CD4-positive, alpha-beta T cell treated with Interleukin-21 for 1 hour (primary cell): ENCODE measurements around the gene CEACAM21.
"Not testable (repeated sequence)": the region's sequence is repeated elsewhere in the genome, so short reads cannot be mapped to it uniquely, and the experiment has no call there.

Source experiments
- DNase-seq: peaks from one replicate; pipeline ENCODE4 v3.0.0-alpha.2; 2020

The CEACAM21 gene

DNA sequence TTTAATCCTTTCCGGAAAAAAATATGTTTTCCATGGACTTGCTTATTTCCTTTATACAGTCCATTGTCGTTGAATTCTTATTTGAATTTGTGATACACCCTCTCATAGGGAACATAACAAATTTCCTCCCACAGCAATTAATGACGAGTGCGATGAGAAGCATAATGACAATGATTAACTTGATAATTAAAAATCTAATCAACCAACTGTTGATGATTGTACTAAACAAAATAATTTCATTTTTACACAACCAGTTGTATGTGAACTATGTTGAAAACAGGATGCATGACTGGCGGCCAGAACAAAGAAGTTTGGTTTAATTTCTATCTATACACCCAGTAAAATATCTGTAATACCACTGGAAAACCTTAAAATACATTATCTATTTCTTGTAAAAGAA, 26.1 kb upstream of the CEACAM21 start:
- DNase-seq, result no peak

DNA sequence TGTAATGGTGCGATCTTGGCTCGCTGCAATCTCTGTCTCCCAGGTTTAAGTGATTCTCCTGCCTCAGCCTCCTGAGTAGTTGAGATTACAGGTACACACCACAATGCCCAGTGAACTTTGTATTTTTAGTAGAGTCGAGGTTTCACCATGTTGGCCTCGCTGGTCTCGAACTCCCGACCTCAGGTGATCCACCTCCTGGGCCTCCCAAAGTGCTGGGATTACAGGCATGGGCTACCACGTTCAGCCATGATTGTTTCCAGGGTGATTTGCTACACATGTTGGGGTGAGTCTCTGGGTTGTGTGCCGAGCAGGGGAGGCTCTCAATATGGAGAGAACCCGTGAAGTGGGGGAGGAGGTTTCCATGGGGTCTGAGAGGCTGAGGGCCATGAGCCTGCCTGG, 24.8 kb upstream of the CEACAM21 start:
- DNase-seq, result no peak

DNA sequence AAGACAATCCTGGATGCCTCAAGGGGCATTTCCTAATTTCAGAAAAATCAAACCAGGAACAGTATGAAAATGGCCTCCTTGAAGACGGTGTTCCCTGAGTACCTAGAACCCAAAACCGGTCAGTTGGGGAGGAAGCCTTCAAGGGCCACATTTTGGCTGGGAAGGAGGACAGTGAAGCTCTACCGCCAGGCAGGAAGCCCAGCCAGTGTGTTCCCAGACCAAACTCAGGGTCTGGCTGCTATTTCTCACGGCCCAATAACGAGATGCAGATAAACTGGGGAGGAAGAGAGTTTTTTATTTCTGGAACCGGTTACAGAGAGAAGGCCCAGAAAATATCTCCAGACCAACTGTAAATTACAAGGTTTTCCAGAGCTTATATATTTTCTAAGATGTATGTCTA, 24.3 kb upstream of the CEACAM21 start:
- no peak for DNase-seq

DNA sequence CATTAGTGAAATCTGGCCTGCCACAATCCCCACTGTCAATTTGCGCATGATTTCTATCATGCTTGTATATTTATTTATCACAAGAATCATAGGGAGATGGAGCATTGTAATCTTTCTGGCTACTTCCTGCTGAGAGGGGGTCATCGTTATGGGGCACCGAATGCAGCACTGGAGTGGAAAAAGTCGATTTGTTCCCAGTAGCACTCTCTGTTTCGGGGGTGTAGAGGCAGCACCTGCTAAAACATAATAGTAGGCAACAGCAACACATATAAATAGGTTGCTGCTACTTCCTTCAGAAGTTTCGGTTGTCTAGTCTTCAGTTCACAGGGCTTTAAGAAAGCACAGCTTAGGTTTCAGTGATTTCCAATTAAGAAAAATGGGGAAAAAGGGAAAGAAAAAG, 23.4 kb upstream of the CEACAM21 start:
- peak; percentile 45 for DNase-seq

DNA sequence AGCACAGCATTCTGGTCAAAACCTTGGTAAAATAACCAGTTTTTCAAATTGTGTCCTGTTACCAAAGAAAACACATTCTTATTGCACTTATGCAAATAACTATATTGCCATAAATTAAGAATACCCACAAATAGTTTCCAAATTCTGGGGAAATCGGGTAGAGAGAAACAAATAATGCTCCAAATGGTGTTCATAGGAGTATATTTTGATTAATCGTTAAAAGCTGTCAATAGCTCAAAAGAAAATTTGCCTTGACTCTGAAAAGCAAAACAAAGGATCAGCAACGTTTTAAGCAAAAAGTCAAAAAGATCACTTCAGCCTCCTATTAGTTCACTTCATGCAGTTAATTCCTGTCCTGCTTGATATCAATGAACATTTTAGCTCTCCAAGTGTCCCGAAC, 22.2 kb upstream of the CEACAM21 start:
- no peak for DNase-seq

DNA sequence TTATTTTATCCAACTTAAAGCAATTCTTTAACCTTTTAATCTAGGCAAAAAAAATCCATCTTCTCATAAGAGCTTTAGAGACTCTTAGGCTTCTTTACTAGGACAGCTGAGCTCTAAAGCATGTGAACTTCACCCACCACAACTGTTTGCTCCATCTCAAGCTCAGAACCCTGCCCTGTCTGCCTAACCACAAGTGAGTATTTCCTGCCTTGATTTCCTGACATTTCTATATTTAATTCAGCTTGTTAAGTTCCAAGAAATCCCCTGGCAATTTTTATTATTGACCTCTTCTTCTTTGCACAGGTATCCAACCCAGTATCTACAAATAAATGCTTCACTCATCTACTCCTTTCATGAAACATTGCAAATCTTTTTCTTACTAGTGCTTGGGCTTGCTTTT, 21.1 kb upstream of the CEACAM21 start:
- peak; percentile 79 for DNase-seq

DNA sequence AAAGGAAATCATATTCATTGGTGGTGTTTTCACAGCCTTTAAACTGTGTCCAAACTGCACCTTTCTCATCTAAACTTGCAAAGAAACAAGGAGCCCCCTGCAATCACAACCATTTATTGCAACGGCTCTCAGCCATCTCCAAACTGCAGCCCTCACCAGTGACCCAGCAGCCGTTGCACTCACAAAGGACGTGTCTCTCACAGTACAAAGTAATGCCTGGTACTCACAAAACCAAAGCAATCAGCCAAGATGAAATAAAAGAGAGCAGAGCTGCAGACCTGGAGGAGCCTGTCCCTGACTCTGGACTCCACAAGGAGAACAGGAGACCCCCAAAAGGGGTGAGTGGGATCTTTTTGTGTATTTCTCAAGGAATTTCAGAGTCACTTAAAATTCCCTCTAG, 20.2 kb upstream of the CEACAM21 start:
- DNase-seq, result no peak

DNA sequence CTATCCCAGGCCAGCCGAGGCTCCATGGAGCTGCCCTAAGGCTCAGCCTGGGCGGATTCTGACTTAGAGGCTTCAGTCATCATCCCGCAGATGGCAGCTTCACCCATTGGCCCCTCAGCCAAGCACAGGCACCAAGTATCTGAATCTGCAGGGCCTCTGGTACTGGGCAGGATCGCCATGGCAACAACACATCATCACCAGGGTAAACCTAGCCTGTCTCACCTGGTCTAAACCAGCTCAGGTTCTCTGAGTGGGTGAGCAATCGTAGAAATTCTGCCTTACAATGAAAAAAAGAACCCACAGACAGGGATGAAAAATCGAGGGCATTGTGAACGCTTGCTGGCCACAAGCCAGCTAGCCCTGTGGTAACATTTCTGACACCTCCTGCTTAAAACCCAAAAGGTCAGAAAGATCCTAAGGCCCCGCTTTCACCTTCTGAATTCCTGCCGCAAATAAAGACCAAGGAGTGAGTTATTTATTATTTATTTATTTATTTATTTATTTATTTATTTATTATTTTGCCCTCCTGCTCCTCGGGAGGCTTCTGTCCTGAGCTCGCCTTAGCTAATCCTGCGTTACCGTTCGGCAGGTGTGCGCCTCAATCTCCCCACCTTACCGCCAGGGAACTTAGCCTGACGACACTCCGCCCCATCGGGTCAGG, 12.0 kb upstream of the CEACAM21 start:
- DNase-seq, result peak; percentile 76

DNA sequence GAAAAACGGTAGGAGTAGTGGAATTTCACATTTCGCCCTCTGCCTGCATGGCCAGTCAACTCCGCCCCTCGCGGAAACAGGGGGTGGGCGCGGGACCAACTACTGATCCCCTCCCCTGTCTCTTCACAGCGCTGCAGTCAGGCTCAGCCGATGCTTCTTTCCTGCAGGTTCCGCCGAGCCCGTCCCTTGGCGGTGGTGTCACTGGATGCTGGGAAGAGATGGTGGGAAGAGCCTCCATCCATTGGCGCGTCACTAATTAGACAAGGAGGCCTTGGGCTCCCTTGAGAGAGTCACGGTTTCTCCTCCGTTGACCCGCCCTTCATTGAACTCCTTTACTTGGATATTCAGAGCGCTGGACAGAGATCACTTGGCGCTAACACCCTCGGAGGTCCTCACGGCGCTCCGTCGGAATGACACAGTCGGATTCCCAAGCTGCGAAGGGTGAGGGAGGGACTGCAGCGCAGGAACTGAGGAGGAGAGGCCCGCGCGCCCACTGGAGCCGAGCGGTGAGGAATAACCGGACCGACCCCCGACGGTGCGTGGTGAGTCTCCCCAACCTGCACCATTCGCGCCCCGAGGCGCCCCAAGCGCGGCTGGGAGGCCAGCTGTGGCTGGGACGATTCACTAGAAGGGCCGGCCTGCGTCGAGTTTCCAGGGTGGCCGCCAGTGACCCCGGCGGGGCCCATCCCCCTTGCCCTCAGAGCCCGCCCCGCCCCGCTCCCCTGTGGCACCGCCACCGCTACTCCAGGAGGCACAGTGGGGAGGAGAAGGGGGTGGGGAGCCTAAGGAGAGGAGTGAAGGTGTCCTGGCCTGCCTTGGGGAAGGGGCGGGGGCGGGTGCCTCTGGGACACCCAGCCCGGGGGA, 11.2 kb upstream of the CEACAM21 start:
- no peak for DNase-seq

DNA sequence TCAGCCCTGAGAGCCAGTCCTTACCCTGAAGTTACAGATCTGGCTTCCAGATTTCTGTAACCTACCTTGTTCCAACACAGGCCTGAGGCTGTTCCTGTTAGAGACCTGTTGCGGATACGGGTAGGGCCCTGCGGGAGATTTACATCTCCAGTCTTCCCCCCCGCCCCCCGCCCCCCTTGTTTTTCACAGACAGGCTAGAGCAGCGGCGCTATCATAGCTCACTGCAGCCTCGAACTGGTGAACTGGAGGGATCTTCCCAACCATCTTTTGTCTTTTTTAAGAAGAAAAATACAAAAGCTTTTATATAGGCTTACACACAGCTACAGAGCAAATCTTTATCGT, 10.6 kb upstream of the CEACAM21 start:
- DNase-seq, result no peak

DNA sequence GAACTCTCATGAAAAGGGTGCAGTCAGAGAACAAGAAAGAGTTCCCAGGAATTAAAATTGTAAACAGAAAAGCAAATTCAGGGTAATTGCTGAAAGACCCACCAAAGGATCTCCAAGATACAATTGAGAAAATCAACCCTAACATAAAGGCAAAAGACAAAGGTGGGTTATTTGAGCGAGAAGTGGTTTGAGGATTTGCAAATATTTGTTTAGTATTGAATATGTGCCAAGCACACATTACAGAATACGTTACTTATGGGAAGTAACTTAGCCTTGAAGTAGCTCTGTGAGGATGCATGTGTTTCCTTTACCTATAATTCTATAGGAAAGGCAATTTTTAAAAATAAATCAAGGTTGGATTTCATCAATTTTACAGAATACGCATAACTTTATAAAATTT, 10.0 kb upstream of the CEACAM21 start:
- DNase-seq, result no peak

DNA sequence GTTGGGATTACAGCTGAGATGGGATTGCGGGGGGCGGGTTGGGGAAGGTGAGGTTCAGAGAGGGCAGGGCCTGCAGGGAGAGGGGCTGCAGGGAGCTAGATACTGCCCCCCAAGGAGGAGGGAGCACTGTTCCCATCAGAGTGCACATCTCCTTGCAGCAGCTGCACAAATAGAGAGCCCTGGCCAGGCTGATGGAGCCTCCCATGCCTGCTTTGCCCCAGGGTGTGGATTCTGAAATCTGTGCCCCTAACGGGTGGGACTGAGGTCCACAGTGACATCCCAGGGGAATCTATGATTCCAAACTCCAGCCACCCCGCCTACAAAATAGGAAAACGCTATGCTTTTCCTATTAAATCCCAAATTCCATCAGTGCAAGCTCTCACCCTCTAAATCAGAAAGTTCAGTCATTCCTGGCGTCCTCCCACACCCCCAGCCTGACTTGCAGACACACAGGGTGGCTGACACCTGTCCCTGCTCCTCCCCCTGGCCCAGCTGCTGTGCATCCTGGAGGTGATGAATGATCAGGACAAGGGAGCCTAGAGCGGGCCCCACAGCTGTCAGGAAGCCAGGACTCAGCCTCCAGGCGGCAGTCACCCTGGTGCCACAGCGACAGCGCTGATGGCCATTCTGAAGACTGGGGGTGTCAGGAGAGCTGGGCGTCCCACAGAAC, 6.3 kb upstream of the CEACAM21 start:
- no peak for DNase-seq

DNA sequence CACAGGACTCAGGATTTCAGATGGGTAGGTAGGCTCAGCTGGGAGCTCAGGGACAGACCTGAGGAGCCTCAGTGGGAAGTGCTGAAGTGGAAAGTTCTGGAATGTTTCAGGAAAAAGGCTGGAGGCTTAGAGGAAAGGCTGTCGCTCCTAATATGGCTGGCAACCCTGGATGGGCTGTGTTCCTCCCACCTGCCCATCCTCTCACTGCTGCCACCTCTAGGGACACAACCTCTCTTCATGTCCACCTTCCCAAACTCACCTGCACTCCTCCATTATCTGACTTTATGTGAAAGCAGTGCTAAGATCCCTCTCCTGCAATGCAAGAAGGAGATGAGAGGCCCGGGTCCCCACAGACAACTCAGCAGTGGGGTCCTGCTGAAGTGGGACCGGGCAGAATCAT, 5.8 kb upstream of the CEACAM21 start:
- DNase-seq, result no peak

DNA sequence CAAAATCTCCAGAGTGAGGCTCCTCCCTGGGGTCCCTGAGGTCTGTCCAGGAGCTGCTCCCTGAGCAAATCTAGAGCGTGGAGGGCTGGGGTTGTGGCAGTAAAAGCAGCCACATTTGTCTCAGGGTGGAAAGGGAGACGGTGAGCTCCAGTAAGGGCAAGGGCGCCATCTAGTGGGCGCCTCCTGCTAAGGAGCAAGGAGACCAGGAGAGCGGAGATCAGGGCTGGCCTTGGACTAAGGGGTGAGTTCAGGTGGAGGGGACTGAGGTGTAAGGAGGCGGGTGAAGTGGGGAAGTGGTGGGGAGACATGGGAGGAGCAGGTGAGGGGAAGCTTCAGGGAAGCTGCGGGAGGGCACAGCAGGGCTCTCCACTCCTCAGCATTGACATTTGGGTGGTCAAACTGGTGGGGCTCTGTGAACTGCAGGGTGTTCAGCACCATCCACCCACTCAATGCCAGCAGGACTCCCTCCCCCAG, 5.3 kb upstream of the CEACAM21 start:
- peak; percentile 87 for DNase-seq

DNA sequence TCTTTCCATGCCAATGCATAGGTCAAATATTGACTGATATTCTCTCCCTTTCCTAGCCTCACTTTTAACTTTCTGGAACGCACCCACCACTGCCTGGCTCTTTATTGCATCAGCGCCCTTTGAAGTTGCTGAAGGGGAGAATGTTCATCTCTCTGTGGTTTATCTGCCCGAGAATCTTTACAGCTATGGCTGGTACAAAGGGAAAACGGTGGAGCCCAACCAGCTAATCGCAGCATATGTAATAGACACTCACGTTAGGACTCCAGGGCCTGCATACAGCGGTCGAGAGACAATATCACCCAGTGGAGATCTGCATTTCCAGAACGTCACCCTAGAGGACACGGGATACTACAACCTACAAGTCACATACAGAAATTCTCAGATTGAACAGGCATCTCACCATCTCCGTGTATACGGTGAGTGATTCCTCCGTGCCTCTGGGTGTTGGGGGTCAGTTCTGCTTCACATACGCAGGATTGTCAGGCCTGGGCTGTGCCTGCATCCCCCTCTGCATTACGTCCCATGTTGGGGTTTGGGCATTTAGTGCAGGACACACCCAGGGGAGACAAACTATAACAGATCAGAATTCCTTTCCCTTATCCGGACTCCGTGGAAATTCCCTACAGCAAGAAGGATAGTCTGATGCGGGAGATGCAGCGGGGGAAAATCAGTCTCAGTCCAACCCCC, 1.3 kb downstream of the CEACAM21 start:
- DNase-seq, result no peak

DNA sequence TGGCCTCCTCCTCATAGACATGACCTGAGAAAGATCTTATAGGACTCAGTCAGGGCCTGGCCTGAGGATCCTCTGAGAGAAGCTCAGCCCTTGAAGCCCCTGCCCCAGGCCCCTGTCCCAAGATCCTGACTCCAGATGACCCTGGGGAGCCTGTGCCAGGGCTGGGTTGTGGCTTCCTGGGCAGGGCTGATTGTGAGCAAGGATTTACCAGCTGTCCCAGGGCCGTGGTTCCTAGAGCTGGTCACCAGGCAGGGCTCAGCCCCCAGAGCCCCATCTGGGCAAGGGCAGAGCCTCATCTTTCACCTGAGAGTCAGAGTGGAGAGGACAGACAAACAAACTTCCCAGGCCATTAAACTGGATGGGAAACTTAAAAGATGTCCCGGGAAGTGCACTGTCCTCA, 1.9 kb downstream of the CEACAM21 start:
- DNase-seq, result no peak

DNA sequence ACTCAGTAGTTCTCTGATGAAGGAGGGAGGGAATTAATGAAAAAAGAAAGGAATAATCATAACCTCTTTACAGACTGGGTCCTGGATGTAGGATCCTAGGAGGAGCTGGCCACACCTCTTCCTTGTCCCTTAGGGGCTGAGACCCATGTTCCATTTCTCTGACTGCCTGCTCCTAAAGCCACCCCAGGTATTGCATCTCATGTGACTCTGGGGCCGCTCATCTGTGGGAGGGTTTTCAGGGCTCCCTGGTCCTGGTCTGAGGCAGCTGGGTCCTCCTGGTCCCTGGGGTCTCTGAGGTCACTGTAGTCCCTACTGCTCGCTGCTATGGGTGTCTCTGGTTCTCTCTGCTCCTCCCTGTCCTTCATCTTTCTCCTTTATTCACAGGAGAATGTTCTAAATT, 2.9 kb downstream of the CEACAM21 start:
- DNase-seq, result no peak

DNA sequence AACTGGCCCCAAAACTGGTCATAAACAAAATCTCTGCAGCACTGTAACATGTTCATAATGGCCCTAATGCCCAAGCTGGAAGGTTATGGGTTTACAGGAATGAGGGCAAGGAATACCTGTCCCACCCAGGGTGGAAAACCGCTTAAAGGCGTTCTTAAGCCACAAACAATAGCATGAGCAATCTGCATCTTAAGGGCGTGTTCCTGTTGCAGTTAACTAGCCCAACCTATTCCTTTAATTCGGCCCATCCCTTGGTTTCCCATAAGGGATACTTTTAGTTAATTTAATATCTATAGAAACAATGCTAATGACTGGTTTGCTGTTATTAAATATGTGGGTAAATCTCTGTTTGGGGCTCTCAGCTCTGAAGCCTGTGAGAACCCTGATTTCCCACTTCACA, 5.1 kb downstream of the CEACAM21 start:
- not testable (repeated sequence) for DNase-seq

DNA sequence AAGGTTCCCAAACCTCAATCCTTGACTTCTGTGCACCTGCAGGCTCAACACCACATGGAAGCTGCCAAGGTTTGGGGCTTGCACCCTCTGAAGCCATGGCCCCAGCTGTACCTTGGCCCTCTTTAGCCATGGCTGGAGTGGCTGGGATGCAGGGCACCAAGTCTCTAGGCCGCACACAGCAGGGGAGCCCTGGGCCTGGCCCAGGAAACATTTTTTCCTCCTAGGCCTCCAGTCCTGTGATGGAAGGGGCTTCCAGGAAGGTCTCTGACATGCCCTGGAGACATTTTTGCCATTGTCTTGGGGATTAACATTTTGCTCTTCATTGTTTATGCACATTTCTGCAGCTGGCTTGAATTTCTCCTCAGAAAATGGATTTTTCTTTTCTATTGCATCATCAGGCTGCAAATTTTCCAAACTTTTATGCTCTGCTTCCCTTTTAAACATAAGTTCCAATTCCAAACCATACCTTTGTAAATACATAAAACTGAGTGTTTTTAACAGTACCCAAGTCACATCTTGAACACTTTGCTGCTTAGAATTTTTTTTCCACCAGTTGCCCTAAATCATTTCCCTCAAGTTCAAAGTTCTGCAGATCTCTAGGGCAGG, 6.7 kb downstream of the CEACAM21 start:
- not testable (repeated sequence) for DNase-seq

DNA sequence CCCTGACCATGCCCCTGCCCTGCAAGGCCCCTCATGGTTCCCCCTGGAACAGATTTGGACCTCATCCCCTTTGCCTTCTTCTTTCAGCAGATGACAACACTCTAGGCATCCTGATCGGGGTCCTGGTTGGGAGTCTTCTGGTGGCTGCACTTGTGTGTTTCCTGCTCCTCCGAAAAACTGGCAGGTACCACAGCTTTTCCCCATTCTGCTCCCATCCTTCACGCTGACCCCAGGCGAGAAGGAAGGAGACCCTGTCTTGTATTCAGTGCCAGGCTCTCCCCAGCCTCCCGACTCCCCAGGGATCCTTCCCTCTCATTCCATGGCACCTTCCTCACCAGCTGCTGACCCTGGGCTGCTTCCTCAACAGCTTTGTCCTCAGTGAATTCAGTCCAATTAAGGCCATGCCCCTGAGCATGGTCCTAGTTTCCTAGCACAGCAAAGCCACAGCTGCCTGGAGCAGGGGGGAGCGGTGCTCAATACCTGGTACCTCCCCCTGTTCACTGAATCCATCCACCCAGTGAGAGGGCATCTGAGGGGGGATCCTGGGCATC, 8.4 kb downstream of the CEACAM21 start:
- no peak for DNase-seq

DNA sequence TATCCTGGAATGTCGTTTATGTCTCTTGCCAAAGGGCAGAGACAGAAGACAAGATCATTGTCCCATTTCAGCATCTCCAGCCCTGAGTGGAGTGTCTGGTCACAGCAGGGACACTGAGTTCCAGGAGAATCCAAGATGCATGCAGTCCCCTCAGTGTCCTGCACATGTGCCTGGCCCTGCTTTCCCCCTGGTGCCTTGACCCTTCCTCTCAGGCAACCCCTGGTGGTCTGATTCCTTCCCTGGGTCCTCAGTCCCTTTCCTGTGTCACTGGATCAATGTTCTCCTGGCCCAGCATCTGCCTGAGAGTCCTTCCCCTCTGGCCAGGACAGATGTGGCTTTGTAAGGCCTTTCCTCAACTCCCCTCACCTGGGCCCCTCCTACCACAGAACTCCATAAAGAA, 9.0 kb downstream of the CEACAM21 start:
- no peak for DNase-seq

DNA sequence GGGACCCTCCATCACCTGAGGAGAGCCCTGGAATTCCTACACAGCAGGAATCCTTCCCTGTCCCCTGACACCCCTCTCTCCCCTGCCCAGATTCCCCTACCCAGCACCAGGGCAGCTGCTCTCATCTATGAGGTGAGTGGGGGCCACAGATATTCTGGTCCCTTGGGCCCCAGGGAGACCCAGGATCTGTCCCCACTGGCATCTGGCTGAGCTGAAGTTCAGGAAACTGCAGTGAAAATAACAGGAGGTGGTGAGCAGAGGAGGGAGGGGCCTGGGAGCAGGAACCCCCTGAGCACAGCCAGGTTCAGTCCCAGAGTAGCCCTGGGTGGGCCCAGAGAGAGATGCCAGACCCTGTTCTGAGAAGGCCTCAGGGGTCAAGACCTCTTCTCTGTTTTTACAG, 10.1 kb downstream of the CEACAM21 start:
- DNase-seq, result no peak
